GM18502 (cell line): ENCODE measurements around the gene TTC9B.
"Not testable (repeated sequence)": the region's sequence is repeated elsewhere in the genome, so short reads cannot be mapped to it uniquely, and the experiment has no call there.

Experiments
- ATAC-seq: cut with Tn5 transposase; IDR thresholded peaks from one replicate; pipeline ENCODE4 v1.9.1; 2021; ENCODE audit warnings: mild to moderate bottlenecking; ENCODE audit not compliant: unreplicated experiment, poor library complexity

The TTC9B gene

DNA sequence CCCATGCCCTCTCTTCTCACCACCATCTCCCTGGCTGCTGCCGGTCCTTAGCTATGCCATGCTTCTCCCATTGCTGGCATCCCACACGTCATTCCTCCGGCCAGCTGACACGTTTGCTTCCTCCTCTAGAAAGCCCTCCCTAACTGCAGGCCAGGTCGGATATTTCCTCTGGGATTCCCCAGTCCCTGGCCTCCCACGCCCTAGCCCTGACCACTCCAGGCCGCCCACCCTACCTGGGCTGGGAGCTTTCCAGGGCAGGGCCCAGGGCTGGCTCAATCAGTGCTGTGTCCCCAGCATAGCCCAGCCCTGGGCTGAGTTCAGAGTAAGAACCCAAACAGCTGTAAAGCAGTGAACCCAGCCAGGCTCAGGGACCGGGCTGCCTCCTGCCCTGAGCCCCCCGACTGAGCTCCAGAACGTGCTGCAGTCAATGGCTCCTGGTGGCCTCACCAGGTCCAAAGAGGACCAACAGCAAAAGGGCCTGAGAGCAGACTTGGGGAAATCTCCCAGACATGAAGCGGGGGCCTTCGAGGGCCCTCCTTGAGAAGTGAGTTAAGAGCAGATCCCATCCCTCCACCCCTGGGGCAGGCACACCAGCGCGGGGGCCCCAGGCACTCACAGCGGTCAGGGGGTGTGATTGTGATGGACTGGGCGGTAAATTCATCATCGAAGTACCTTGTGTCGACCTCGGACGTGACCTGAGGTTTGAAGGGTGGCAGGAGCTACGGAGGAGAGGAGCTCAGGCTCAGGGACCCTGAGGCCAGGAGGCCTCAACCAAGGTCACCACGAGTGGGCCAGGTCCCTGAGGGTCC is 16.4 kb upstream of the TTC9B start:
- ATAC-seq, result no peak

DNA sequence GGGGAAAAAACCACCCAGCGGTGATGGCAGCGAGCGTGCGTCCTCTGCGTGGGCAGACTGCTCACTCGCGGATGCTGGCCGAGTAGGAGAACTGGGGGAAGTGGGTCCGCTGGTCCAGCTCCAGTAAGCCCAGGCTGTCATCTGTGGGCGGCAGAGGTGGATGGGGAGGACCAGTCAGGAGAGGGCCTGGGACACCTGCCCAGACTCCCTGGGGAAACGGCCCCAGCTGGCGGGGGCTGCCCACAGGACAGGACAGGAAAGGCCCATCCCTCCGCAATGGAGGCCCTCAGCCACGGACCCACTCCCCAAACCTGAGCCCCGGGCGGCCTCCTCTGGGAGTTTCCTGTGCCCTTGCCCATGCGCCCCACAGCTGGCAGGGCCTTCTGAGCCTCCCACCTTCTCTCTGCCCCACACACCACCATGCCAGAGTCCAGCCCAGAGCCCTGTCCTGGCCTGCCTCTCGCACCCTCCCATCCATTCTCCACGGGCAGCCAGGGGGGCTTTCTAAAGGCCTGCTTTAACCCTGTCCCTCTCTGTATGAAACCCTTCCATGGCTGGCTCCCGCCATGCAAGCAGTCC is 15.7 kb upstream of the TTC9B start:
- ATAC-seq, result no peak

DNA sequence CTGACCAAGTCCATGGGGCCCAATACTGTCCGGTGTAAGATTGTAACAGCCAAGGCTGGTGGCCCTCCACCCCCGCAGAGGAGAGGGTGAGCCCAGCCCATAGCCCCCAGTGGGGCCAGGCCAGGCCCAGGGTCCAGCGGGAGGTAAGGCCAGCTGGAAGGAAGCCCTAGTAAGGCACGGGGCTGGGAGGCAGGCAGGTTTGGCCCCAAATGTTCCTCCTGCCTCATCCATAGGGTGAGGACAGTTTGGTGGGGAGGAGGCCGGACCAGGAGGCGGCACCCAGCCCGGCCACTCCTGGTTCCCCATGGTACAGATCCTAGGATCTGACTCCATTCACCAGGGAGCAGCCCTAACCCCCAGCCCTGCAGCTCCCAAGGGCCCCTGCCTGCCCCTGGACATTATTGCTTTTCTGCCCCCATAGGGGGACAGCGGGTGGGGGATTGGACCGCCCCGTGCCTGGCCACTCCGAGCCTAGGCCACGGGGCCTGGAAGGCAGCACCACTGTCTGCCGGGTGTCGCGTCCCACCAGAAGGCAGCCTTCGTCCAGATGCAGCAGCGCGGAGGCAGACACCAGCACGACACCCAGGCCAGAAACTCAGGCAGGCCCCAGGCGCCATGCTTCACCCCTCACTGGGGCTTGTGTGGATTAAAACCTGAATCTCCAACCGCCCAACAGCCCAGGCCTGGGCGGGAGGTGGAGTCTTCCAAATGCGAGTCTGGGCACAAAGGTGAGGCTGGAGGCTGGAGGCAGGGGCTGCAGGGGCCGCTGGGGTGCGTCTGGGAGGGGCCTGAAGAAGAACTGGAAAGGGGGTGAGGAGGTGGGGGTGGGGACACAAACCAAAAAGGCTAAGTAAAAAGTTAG is 15.0 kb upstream of the TTC9B start:
- no peak for ATAC-seq

- ATAC-seq, result no peak
Observed at GRCh38 chr19:40232479-40232878, 14.3 kb upstream of the TTC9B start.

DNA sequence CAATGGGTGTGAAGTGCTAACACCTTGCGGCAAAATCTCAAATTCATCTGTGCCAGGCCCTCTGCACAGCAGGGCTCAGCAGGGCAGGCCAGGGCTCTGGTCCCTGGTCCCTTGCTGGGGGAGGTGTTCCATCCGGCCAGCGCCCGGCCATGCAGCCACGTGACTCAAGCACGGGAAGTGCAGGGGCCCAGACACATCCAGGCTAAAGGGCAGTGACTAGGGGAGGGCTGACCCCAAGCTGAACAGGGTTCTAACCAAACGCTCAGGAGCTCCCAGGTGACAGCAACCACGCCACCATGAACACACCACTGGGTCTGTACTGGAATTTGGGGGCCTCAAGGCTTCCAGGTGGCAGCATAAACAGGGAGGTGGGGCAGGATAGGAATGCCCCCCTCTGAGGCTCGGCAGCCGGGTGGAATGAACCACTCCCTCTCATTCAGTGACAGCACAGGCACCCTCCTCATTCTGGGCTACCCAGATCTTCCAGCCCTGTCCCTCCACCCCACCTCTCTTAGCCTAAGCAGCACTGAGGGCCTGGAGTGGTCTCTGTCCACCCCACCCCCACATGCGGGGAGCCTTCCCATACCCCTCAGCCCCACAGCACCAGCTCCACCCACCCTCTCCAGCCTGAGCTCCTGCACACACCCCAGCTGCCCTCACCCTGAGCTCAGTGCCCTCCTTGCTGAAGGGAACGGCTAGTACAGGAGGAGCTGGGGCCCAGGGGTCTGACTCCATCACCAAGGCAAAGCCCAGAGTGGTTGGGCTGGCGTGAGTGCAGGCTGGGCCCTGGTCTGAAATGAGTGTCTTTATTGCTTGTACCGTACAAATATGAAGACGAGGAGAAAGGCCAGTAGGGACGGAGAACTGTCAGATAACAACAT is 13.6 kb upstream of the TTC9B start:
- no peak for ATAC-seq

DNA sequence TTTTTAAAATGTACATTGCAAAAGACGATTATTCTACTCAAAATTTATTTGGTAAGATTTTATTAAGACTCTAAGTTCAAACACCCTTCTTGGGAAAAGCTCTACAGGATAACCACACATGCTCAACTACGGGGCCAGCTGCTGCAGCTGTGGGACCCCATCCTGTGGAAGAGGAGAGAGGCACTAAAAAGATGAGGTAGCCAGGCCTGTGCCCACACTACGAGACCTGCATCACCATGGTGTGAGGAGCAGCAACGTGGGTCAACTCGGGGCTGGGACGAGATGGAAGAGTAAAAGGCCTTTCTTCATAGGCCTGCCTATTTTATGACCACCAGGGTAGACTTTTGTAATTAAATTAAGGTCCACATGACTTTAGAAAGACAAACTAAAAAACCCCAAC is 12.9 kb upstream of the TTC9B start:
- no peak for ATAC-seq

DNA sequence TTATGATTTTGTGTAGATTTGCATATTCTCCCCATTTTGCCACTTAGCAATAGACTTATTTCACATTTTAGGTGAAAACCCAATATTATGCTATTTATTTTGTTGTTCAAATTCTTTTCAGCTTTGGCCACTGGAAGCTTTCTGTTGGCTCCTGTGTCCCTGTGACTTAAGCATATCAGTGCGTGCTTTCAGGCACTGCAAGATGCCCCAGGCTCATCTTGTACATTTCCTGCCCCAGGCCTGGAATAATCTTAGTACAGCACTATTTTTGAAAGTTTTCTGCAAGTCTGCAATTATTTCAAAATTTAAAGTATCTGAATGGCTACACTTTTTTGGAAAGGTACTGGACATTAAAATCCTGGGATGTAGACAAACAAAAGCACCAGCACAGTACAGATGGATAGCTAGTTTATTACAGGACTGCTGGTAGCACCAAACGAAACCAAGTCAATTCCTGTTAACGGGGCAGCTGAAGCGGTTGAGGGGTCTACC is 11.8 kb upstream of the TTC9B start:
- no peak for ATAC-seq

GRCh38 chr19:40229484-40229883 is 11.3 kb upstream of the TTC9B start:
- no peak for ATAC-seq

DNA sequence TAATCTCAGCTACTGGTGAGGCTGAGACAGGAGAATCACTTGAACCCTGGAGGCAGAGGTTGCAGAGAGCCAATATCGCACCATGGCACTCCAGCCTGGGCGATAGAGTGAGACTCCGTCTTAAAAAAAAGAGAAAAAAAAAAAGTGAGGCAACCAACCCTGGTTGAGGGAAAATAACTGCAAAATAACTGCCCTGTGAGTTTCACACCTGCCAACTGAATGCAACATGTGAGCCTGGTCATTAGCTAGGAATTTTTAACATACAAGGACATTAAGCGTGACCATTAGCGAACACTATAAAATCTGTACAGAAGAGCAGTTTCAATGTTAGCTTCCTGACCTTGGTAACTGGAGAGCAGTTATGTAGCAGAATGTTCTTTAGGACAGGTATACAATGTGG is 10.7 kb upstream of the TTC9B start:
- ATAC-seq, result no peak

GRCh38 chr19:40228346-40228745 is 10.2 kb upstream of the TTC9B start:
- no peak for ATAC-seq

GRCh38 chr19:40225440-40226305 is 7.5 kb upstream of the TTC9B start:
- no peak for ATAC-seq

- ATAC-seq, result no peak
Observed at GRCh38 chr19:40224342-40225150, 6.4 kb upstream of the TTC9B start.

- ATAC-seq, result no peak
Observed at GRCh38 chr19:40223135-40223822, 5.1 kb upstream of the TTC9B start.

DNA sequence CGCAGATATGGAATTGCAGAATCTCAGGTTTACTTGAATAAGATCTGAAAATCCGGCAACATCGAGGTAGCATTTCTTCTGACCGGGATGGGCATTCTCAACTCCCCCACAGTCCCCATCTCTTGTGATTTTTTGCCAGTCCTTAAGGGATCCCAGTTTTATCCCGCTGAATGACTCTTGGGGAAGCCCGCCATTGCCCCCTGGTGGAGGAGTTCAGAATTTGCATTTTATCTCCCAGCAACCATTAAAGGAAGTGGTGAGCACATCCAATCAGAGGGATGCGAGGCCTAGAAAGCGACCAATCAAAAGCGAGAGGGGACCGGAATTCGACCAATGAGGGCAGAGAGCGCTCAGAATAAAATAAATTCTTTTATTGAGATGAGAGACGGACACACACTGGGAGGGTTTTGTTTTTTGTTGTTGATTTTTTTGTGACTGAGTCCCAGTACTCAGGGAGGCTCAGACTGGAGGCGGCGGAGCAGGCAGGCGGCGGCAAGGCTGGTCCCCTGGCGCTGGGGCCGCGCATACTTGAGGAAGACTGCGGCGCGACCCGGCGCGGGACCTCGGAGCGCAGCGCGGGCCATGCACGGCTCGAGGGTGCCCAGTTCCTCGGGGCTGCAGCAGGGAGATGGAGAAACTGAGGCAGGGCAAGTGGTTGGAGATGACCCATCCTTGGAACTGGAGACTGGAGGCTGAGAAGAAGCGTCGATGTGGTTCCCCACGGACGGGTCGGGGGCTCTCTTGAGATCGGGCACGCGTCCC is 3.9 kb upstream of the TTC9B start:
- ATAC-seq, result no peak

DNA sequence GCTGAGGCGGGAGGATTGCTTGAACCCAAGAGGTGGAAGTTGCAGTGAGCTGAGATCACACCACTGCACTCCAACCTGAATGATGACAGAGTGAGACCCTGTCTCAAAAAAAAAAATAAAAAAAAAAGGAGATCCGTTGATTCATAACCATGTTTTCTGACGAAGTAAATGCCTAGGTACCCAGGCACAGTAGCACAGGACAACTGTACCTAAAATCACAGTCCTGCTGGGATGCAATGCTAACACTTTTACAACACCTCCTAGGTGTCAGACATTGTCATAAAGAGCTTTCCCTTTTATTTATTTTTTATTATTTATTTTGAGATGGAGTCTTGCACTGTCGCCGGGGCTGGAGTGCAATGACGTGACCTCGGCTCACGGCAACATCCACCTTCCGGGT is 2.5 kb upstream of the TTC9B start:
- ATAC-seq, result no peak

GRCh38 chr19:40219721-40220276 is 1.6 kb upstream of the TTC9B start:
- no peak for ATAC-seq

DNA sequence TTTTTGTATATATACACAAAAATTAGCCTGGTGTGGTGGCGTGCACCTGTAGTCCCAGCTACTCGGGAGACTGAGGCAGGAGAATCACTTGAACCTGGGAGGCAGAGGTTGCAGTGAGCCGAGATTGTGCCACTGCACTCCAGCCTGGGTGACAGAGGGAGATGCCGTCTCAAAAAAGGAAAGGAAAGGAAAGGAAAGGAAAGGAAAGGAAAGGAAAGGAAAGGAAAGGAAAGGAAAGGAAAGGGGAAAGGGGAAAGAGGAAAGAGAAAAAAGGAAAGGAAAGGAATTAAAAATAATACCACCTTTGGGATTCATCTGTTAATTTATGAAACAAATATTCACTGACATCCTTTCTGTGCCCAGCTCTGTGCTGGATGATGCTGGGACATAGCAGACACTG is 845 bp upstream of the TTC9B start:
- ATAC-seq, result not testable (repeated sequence)
